HG03064 (cell line): ENCODE results near the gene PPM1F.

Experiments used
- ATAC-seq: cut with Tn5 transposase; IDR thresholded peaks from one replicate; pipeline ENCODE4 v1.9.1; 2021; ENCODE audit warnings: low read depth; ENCODE audit not compliant: unreplicated experiment

PPM1F gene

DNA sequence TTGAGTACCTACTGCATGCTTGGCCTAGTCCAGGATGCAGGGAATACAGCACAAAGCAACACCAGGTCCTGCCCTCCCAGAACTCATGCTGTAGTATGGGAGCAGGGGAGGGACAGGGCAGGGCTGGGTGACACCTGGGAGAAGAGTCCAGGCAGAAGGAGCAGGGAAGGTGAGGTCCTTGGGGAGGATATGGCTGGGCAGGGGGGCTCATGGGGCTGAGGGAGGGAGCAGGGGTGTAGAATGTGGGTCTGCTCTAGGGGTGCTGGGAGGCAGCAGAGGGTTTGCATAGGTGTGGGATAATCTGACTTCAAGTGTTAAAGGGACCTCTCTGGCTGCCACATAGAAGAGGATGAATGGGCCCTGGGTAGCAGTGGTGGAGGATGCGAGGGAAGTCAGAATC lies 25.2 kb upstream of the PPM1F start:
- no peak for ATAC-seq

GRCh38 chr22:21975854-21976345 lies 23.3 kb upstream of the PPM1F start:
- ATAC-seq = no peak

GRCh38 chr22:21975273-21975672 lies 22.6 kb upstream of the PPM1F start:
- ATAC-seq = no peak

DNA sequence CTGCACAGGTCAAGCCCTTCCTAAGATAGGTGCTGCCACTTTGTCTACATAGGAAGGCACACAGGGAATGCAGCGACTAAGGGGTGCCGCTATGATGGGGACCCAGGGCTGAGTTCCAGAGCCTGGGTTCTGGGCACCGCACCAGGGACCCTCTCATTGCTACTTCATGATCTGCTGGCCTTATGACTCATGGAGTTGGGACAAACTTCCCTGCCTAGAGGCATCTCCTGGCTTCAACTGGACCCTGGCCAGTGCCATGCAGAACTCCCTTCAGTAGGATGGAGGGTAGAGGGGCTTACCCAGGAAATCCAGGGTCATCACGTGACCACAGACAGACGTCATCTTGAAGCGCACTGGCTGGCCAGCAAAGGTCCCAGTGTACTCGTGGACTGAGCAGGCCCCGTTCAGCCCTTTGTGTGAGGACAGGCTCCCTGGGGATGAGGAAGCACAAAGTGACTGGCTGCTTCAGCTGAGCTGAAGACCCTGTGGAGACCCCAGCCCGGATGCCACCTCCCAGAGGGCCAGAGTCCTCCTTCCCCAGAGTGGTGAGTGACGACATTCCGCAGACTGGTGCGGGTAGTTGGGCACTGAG lies 21.5 kb upstream of the PPM1F start:
- ATAC-seq = no peak

DNA sequence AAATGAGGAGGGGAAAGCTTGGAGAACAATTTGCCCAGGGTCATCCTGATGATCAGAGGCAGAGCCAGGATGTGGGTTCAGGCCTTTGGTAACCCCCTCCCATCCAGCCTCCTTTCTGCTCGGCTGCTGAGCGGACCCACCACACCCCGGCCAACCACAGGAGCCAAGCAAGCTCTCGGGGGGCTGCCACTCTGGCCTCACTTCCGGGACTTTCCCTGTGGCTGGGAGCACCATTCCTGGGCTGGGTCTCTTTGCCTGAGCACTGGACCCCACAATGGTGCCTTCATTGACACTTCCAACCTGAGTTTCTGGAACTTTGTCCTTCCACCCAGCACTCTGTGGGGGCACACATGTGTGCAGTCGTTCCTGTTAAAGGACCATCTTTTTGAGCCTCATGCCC lies 20.2 kb upstream of the PPM1F start:
- ATAC-seq = no peak

DNA sequence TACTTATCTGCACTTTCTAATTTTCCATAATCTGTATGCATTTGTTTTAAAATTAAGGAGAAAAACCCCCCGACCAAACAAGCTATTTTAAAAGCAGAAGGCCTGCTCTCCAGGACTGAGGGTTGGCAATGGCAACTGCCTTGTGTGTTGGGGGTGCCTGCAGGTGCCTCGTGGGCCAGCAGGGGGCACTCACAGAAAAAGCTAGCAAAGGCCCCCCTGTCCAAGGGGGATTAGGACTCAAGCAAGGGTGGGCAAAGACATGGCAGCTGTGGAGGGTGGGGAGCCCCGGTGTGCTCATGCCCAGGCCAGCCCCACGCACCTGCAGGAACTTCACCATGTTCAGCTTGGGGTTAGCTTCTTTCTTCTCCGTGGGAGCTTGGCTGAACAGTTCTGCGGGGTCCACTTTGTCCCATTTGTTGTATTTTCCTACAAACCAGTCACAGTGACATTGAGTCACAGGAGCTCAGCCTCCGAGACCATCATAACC lies 19.7 kb upstream of the PPM1F start:
- no peak for ATAC-seq

- ATAC-seq = no peak
Observed at GRCh38 chr22:21971858-21972275, 19.2 kb upstream of the PPM1F start.

DNA sequence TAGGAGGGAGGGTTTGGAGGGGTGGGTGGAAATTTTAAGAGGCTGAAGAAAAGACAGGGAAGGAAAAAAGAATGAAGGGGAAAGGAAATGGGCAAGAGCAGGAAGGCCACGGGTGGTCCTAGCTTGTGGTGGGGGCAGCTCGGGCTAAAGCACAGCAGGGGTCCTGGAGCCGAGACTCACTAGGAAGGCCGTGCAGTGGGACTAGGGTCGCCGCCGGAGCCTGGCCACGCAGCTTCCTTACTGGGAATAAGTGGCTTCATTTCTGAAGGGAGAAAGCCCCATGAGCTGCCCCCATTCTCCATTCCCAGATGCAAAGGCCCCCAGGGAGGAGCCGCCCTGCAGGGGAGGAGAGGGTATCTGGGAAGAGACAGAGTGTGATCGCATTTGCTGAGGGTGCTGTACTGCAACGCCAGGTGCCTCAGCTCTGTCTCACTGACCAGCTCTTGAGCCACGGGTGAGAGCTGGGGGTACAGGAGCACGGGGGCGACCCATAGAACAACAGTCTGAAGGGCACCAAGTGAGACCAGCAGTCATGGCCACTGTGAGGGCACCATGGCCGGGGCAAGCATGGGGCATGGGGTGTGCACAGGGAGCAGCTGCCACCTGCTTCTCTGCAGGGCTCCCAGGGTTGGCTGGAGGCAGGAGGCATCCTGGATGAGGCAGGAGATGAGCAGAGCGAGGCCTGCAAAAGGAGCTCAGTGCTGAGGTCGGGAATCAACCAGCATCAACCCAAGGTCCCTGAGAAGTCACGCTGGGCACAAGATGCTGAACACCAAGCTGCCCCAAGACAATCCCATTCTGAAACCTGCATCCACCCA lies 18.4 kb upstream of the PPM1F start:
- no peak for ATAC-seq

DNA sequence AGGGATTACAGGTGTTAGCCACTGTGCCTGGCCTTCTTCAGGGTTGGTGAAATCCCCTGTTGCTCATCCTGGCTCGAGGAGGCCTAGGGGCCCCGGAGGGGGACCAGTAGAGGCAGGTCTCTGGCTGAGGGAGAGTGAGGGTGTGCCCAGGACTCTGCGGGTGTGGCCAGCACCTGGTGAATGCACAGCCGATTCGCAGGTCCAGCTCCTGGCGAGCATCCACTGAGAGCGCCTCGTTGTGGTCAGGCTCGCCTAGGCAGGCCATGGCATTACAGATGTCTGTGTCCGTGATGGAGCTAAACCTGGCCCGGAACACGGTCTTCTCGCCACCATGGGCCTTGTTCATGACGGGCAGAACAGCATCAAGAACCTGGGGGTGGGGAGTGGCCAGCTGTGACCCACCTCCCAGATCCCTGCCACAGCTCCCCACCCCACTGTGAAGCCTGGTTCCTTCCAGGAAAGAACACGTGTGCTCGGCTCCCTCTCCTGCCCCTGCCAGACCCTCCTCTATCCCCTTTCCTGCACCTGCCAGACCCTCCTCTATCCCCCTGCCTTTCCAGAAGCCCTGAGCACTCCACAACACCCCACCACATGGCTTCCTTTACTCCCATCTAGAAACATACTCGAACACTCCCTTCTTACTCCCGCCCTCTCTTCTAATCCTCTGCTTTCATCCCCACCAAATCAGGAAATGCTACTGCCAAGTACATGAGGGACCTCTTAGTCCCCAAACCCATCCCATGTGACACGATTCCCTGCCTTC lies 17.6 kb upstream of the PPM1F start:
- no peak for ATAC-seq

DNA sequence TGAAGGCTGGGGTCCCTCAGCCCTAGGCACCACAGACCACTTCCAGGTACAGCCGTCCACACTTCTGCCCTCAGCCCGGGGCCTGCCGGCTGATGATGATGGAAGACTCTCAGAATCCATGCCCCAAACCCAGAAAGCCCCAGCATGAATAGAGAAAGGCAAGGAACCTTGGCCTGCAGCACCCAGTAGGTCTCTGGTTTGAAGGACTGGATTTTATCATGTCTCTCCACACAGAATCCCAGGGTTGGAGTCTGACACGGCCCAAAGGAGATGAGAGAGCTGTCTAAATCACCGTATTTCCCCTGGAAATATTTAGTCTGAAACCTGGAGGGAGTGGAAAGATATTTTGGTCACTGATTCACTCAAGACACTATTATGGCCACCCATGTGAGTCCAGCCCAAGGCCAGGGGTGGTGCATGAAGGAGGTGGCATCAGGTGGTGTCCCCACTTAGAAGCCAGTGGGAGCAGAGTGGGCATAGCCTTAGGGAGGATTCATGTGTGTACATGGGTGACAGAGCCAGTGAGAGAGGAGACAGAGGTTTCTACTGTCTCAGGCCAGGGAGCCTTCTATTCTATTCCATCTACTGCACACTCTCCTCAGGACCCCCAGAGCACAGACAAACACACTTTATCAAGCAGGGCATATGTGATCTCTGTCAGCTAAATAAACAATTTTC lies 15.9 kb upstream of the PPM1F start:
- ATAC-seq = no peak

GRCh38 chr22:21967693-21968271 lies 15.1 kb upstream of the PPM1F start:
- ATAC-seq = no peak

DNA sequence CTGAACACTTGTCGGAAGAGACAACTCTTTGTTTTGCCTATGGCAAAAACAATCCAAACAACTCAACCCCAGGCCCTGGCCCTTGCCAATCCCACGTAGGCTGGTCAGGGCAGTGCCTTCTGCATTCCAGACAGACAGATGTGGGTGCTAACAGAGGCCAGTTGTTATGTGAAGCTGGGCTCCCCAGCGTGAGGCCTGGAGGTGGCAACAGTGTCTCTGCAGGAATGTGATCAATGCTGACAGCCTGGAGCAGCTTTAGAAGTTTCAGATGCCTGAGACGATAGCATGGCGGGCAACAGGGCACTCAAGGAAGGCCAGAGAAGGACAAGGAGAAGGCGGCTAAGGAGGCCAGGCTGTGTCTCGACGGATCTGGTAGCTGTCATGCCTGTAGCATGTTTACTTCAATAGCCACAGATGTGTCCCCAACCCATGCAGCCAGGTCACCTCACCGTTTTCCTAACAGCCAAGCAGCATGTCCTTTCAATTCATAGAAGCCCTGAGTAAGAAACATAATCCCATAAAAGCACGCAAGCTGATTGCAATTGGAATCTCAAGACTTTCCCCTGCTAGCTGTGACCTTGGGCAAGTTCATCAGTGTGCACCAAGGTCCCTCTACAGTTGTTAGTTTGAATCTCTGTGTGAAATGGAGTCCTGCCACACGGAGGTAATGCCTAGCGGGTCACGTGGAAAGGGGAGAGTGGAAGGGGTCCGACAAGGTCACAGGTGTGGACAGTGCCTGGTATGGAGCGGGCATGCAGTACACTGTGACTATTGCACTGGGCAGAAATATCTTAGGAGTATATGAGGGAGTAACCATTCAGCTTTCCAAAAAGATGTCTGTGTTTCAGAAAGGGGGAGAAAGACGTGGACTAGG lies 14.2 kb upstream of the PPM1F start:
- no peak for ATAC-seq

- no peak for ATAC-seq
Observed at GRCh38 chr22:21965762-21966288, 13.2 kb upstream of the PPM1F start.

- no peak for ATAC-seq
Observed at GRCh38 chr22:21964918-21965484, 12.4 kb upstream of the PPM1F start.

DNA sequence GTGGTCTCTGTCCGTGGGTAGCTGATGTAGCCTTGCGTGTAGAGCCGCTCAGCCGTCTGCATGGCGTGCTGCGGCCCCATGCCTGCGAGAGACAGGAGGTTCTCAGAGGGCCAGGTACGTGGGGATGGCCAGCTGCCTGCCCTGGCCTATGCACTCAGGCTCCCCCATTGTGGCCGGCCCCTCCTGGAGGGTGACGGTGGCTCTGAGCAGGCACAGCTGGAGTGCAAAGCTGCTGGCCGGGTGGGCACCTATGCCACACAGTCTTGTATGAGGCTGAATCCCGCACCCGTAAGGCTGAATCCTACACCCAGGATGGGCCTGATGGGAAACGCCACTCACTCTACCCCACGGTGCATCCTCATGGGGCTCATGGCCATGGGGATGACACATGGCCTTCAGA lies 11.6 kb upstream of the PPM1F start:
- ATAC-seq = no peak

- no peak for ATAC-seq
Observed at GRCh38 chr22:21963790-21964211, 11.2 kb upstream of the PPM1F start.

- ATAC-seq = no peak
Observed at GRCh38 chr22:21963286-21963685, 10.6 kb upstream of the PPM1F start.

DNA sequence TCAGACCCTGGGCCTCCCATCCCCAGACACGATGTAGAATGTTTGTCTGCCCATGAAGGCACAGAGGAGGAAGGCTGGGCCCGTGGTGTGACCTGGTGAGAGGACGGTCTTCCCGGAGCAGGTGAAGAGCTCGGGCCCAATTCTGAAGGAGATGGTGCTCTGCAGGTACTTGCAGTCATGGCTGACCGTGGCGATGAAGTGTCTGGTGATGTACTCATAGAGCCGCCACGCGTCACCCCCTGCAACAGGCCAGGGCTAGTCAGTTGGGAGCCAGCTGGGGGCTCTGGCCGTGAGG lies 10.0 kb upstream of the PPM1F start:
- ATAC-seq = no peak
